Measurements from ENCODE around the gene SLC17A9. TPM values are rescaled to one million over a fixed set of nuclear protein-coding genes. Genes with fewer than 3 reads are reported as not detected.

Gene SLC17A9
- total RNA-seq, 6 experiments from 2014 or later, result 32.8 to 47.0 (median 35.7) TPM

GRCh38 chr20:62998449-62998848 lies 45.9 kb downstream of the SLC17A9 start:
- Mint-ChIP-seq H3K9me3 (no peaks in the 10 kb centered on the region), H3K36me3 (ENCODE audit: low read depth) (no peaks in the 10 kb centered on the region), H3K4me1 (ENCODE audit: low read depth) (no peaks in the 10 kb centered on the region), H3K27ac (no peak overlapping the region), H3K27me3 (ENCODE audit: insufficient read depth) (peaks cover 70% of the 10 kb centered on the region), H3K4me3 (no peak overlapping the region)
- TF ChIP-seq, protein P1, sequence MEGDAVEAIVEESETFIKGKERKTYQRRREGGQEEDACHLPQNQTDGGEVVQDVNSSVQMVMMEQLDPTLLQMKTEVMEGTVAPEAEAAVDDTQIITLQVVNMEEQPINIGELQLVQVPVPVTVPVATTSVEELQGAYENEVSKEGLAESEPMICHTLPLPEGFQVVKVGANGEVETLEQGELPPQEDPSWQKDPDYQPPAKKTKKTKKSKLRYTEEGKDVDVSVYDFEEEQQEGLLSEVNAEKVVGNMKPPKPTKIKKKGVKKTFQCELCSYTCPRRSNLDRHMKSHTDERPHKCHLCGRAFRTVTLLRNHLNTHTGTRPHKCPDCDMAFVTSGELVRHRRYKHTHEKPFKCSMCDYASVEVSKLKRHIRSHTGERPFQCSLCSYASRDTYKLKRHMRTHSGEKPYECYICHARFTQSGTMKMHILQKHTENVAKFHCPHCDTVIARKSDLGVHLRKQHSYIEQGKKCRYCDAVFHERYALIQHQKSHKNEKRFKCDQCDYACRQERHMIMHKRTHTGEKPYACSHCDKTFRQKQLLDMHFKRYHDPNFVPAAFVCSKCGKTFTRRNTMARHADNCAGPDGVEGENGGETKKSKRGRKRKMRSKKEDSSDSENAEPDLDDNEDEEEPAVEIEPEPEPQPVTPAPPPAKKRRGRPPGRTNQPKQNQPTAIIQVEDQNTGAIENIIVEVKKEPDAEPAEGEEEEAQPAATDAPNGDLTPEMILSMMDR (IDR thresholded peaks at IDR 0.05), result no peak
- no peak for DNase-seq

GRCh38 chr20:62999580-62999979 lies 47.1 kb downstream of the SLC17A9 start:
- no peaks in the 10 kb centered on the region for H3K36me3 Mint-ChIP-seq (ENCODE audit: low read depth)
- H3K9me3 Mint-ChIP-seq, result no peaks in the 10 kb centered on the region
- no peak for DNase-seq
- H3K4me1 Mint-ChIP-seq (ENCODE audit: low read depth), result no peaks in the 10 kb centered on the region
- no peak overlapping the region for H3K27ac Mint-ChIP-seq
- H3K27me3 Mint-ChIP-seq (ENCODE audit: insufficient read depth), result peaks cover 78% of the 10 kb centered on the region
- no peak overlapping the region for H3K4me3 Mint-ChIP-seq
- TF ChIP-seq, protein P1 (IDR thresholded peaks at IDR 0.05), result no peak

DNA sequence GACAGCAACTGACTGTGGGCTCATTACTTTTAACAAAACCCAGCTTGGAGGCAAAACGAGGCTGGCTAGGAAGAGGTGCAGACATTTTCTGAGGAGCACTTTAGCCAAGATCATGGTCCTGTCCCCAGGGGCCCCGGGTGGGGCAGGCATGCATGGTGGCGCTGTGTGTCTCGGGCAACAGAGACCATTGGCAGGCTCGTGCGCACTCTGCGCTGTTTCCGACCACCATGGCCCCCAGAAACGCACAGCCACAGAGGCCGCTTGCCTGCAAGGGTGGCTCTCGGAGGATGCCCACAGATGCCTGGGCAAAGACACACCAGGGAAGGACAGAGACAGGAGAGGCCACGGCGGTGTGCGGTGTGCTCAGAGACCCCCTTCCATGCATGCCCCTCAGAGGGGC lies 47.5 kb downstream of the SLC17A9 start:
- no peaks in the 10 kb centered on the region for H3K9me3 Mint-ChIP-seq

DNA sequence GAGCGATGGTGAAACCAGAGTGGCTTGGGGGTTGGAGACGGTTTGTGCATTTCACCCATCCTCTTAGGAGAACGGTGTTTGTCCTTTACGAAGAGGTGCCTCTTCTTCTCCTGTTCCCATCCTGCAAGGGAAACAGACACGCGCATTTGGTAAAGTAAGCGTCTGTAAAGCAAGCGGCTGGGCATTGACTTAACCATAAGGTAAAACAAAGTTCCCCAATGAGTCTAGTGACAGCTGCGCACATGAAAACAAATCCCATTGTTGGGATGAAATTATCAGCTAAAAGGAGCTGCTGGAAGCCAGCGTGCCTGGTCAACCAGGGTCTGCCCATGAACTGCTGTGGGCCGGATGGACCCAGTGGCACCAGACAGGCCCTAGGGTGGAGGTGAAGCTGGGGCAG lies 48.4 kb downstream of the SLC17A9 start:
- TF ChIP-seq, protein P1 (IDR thresholded peaks at IDR 0.05), result no peak
- H3K27ac Mint-ChIP-seq, result no peak overlapping the region
- no peak for DNase-seq
- H3K4me3 Mint-ChIP-seq, result no peak overlapping the region
- peaks cover 74% of the 10 kb centered on the region for H3K27me3 Mint-ChIP-seq (ENCODE audit: insufficient read depth)
- no peaks in the 10 kb centered on the region for H3K9me3 Mint-ChIP-seq
- no peaks in the 10 kb centered on the region for H3K36me3 Mint-ChIP-seq (ENCODE audit: low read depth)
- H3K4me1 Mint-ChIP-seq (ENCODE audit: low read depth), result no peaks in the 10 kb centered on the region

More for the DNA sequence above, 47.5 kb downstream of the SLC17A9 start:
- no peaks in the 10 kb centered on the region for H3K4me1 Mint-ChIP-seq (ENCODE audit: low read depth)
- TF ChIP-seq, protein P1 (IDR thresholded peaks at IDR 0.05), result no peak
- DNase-seq, result no peak
- H3K27me3 Mint-ChIP-seq (ENCODE audit: insufficient read depth), result peaks cover 75% of the 10 kb centered on the region
- H3K36me3 Mint-ChIP-seq (ENCODE audit: low read depth), result no peaks in the 10 kb centered on the region
- H3K4me3 Mint-ChIP-seq, result no peak overlapping the region
- H3K27ac Mint-ChIP-seq, result no peak overlapping the region

- DNase-seq, result no peak
- H3K4me3 Mint-ChIP-seq, result no peak overlapping the region
- no peaks in the 10 kb centered on the region for H3K4me1 Mint-ChIP-seq (ENCODE audit: low read depth)
- H3K27me3 Mint-ChIP-seq (ENCODE audit: insufficient read depth), result peaks cover 65% of the 10 kb centered on the region
- no peak overlapping the region for H3K27ac Mint-ChIP-seq
- TF ChIP-seq, protein P1 (IDR thresholded peaks at IDR 0.05), result no peak
- H3K36me3 Mint-ChIP-seq (ENCODE audit: low read depth), result no peaks in the 10 kb centered on the region
- no peaks in the 10 kb centered on the region for H3K9me3 Mint-ChIP-seq
Observed at GRCh38 chr20:63002511-63002910, 50.0 kb downstream of the SLC17A9 start.

DNA sequence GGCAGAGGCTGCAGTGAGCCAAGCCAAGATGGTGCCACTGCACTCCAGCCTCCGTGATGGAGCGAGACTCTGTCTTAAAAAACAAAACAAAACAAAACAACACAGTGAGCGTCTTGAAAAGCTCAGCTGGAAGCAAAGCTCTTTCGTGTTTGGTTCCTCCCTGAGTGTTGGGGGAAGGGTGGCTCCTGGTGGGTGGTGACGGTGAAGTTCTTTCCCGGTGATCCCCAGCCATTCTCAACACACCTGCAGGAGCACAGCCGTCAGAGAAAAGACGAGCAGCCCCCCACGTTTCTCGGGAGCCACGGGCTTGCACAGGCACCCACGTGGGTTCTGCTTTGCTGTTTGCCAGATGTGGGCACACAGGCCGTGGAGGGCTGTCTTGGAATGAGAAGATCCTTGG lies 51.0 kb downstream of the SLC17A9 start:
- TF ChIP-seq, protein P1 (IDR thresholded peaks at IDR 0.05), result no peak
- Mint-ChIP-seq H3K4me1 (ENCODE audit: low read depth) (no peaks in the 10 kb centered on the region; the same call in 1 of the 2 replicates), H3K4me3 (no peak overlapping the region), H3K27me3 (ENCODE audit: insufficient read depth) (peaks cover 57% of the 10 kb centered on the region), H3K27ac (no peak overlapping the region), H3K9me3 (no peaks in the 10 kb centered on the region), H3K36me3 (ENCODE audit: low read depth) (no peaks in the 10 kb centered on the region)
- no peak for DNase-seq
